HepG2 (cell line): Measurements from ENCODE around the gene TOR4A. TPM values are rescaled to one million over a fixed set of nuclear protein-coding genes. Genes with fewer than 3 reads are reported as not detected.

Experiments used
- ARNTL ChIP-seq: sonication (generic); formaldehyde crosslinking; IDR thresholded peaks from 2 replicates; pipeline ENCODE4 v1.4.0; 2020; ENCODE audit warnings: mild to moderate bottlenecking, missing genetic modification reagents
- CCAR2 ChIP-seq: fragments of 200-400 bp; formaldehyde crosslinking; optimal IDR thresholded peaks from 2 replicates; pipeline ENCODE3; 2018; ENCODE audit warnings: low read depth, mild to moderate bottlenecking, low read length, moderate library complexity
- GLMP ChIP-seq: sonication (generic); formaldehyde crosslinking; IDR thresholded peaks from 2 replicates; pipeline ENCODE4 v1.9.0; 2021; ENCODE audit warnings: missing genetic modification reagents, mild to moderate bottlenecking, borderline replicate concordance
- HOXA5 ChIP-seq: sonication (generic); formaldehyde crosslinking; IDR thresholded peaks from 2 replicates; pipeline ENCODE4 v1.4.0; 2020; ENCODE audit warnings: missing genetic modification reagents
- IRF2 ChIP-seq: IDR thresholded peaks from 2 replicates; pipeline ENCODE4 v1.6.1; 2018; ENCODE audit warnings: missing genetic modification reagents, missing compliant biosample characterization
- KLF9 ChIP-seq: IDR thresholded peaks from 2 replicates; pipeline ENCODE4 v1.6.1; 2016; ENCODE audit warnings: low read depth
- RBFOX2 ChIP-seq: fragments of 200-400 bp; formaldehyde crosslinking; IDR thresholded peaks from 2 replicates; pipeline ENCODE4 v1.6.1; 2017; ENCODE audit warnings: low read depth, mild to moderate bottlenecking, low read length
- SRSF4 ChIP-seq: fragments of 200-400 bp; formaldehyde crosslinking; IDR thresholded peaks from one replicate; pipeline ENCODE4 v1.6.1; 2018; ENCODE audit warnings: mild to moderate bottlenecking, low read depth, low read length, moderate library complexity; ENCODE audit not compliant: poor library complexity, severe bottlenecking
- SUZ12 ChIP-seq: fragments of 150-350 bp; IDR thresholded peaks from 2 replicates; pipeline ENCODE4 v1.6.1; 2014; ENCODE audit warnings: low read depth, low read length
- YY1 ChIP-seq: IDR thresholded peaks from 2 replicates; pipeline ENCODE4 v1.6.1; 2011; ENCODE audit warnings: low read length, low read depth, moderate library complexity, mild to moderate bottlenecking; ENCODE audit not compliant: insufficient read depth, insufficient replicate concordance
- ZNF101 ChIP-seq: sonication (generic); formaldehyde crosslinking; IDR thresholded peaks from 2 replicates; pipeline ENCODE4 v1.4.0; 2020; ENCODE audit warnings: mild to moderate bottlenecking, low read depth, missing genetic modification reagents, borderline replicate concordance
- ZNF124 ChIP-seq: sonication (generic); formaldehyde crosslinking; IDR thresholded peaks from 2 replicates; pipeline ENCODE4 v1.4.0; 2020; ENCODE audit warnings: missing genetic modification reagents
- ZNF180 ChIP-seq: sonication (generic); formaldehyde crosslinking; IDR thresholded peaks from 2 replicates; pipeline ENCODE4 v1.4.0; 2020; ENCODE audit warnings: low read depth, missing genetic modification reagents, borderline replicate concordance
- ZNF354B ChIP-seq: sonication (generic); formaldehyde crosslinking; IDR thresholded peaks from 2 replicates; pipeline ENCODE4 v1.8.0; 2022; ENCODE audit warnings: mild to moderate bottlenecking, missing genetic modification reagents
- ZNF550 ChIP-seq: sonication (generic); formaldehyde crosslinking; IDR thresholded peaks from 2 replicates; pipeline ENCODE4 v1.4.0; 2020; ENCODE audit warnings: mild to moderate bottlenecking, missing genetic modification reagents, borderline replicate concordance
- ZNF570 ChIP-seq: sonication (generic); formaldehyde crosslinking; IDR thresholded peaks from 2 replicates; pipeline ENCODE4 v1.4.0; 2020; ENCODE audit warnings: mild to moderate bottlenecking, missing genetic modification reagents, borderline replicate concordance
- ZNF839 ChIP-seq: sonication (generic); formaldehyde crosslinking; IDR thresholded peaks from 2 replicates; pipeline ENCODE4 v1.4.0; 2020; ENCODE audit warnings: missing genetic modification reagents, mild to moderate bottlenecking, borderline replicate concordance
- polyA plus RNA-seq, 8 experiments: library from polyadenylated mRNA; depleted of rRNA in 3 of 8; stranded (reverse) in 7 of 8; unstranded in 1 of 8; fragments of >200 nt; fragmentation: Illumina TruSeq in 4 of 8; extraction: Trizol in 4 of 8; gene quantifications; 2 replicates each; pipeline versions ENCODE4 v1.2.1 to v1.2.3, GENCODE V29; 2011 to 2016; ENCODE audit warnings: low read depth in 4 of 8, missing spikeins in 1 of 8, mixed read lengths in 1 of 8; ENCODE audit not compliant: insufficient read depth in 1 of 8
- total RNA-seq, 5 experiments: library from RNA; depleted of rRNA; stranded (reverse); fragments of >200 nt; fragmentation: Illumina TruSeq; extraction: Trizol; gene quantifications; 2 replicates each; pipeline ENCODE4 v1.2.3, GENCODE V29; 2016; ENCODE audit warnings: low read depth in 1 of 5
- TF ChIP-seq, protein P1 (sequence below): sonication (generic); formaldehyde crosslinking; conservative IDR thresholded peaks from 2 replicates; pipeline ENCODE4 v1.8.0; 2022; ENCODE audit warnings: missing genetic modification reagents
- TF ChIP-seq, protein P2 (sequence below): sonication (generic); formaldehyde crosslinking; IDR thresholded peaks from 2 replicates; pipeline ENCODE4 v1.5.0; 2020; ENCODE audit warnings: mild to moderate bottlenecking, missing genetic modification reagents
- TF ChIP-seq, protein P3 (sequence below): sonication (generic); formaldehyde crosslinking; IDR thresholded peaks from 2 replicates; pipeline ENCODE4 v1.5.1; 2020; ENCODE audit warnings: mild to moderate bottlenecking, missing genetic modification reagents, moderate library complexity

The TOR4A gene
- total and polyA plus RNA-seq, 2 of the 13 experiments (the other 11 are each of a cell fraction or from before 2014, with no cell fraction given): 11.1 to 14.2 TPM

DNA sequence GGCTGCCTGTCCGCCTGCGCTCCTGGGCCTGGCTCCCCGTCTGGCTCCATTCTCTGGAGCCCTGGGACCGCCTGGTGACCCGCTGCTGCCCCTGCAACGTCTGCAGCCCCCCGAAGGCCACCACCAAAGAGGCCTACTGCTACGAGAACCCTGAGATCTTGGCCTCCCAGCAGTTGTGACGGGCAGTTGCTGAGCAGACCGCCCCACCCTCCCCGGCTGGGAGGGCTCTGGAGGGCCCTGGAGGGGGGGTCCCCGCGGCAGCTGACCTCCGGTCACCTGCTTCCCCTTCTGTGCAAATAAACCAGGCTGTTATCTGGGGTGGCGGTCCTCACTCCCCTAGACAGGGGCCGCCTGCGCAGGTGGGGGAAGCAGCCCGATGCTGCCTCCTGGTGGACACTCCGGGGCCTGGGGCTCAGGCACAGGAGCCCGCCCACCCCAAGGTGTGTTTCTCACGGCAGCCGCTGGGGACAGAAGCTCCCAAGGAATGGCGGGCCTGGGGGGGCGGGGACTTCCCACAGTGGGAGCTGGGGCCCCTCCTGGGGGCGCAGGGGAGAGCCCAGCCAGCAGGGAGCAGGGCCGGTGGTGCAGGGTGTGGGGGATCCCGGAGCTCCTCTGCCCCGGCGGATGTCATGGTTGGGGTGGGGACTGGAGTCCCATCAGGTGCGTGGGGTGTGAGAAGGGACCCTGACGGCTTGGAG is 41.1 kb upstream of the TOR4A start (continued):
- TF ChIP-seq, protein P1, sequence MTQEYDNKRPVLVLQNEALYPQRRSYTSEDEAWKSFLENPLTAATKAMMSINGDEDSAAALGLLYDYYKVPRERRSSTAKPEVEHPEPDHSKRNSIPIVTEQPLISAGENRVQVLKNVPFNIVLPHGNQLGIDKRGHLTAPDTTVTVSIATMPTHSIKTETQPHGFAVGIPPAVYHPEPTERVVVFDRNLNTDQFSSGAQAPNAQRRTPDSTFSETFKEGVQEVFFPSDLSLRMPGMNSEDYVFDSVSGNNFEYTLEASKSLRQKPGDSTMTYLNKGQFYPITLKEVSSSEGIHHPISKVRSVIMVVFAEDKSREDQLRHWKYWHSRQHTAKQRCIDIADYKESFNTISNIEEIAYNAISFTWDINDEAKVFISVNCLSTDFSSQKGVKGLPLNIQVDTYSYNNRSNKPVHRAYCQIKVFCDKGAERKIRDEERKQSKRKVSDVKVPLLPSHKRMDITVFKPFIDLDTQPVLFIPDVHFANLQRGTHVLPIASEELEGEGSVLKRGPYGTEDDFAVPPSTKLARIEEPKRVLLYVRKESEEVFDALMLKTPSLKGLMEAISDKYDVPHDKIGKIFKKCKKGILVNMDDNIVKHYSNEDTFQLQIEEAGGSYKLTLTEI (CRISPR knock-in tag): no peak
- TF ChIP-seq ZNF124 (CRISPR knock-in tag) (no peak; the same call in 1 of the 2 replicates), CCAR2 (peak; percentile 55), HOXA5 (CRISPR knock-in tag) (peak; percentile 77; the same call in 1 of the 2 replicates), GLMP (CRISPR knock-in tag) (no peak), SRSF4 (no peak), ZNF180 (CRISPR knock-in tag) (no peak), ZNF570 (CRISPR knock-in tag) (no peak), ZNF839 (CRISPR knock-in tag) (peak; percentile 22; the same call in 1 of the 2 replicates), KLF9 (CRISPR knock-in tag) (no peak; the same call in 1 of the 2 replicates), RBFOX2 (peak; percentile 64; the same call in 1 of the 2 replicates), IRF2 (peak; percentile 86), ARNTL (peak; percentile 73; the same call in 1 of the 2 replicates), ZNF101 (CRISPR knock-in tag) (no peak), YY1 (peak; percentile 89), ZNF550 (CRISPR knock-in tag) (no peak), SUZ12 (no peak), ZNF354B (CRISPR knock-in tag) (no peak)
- TF ChIP-seq, protein P2, sequence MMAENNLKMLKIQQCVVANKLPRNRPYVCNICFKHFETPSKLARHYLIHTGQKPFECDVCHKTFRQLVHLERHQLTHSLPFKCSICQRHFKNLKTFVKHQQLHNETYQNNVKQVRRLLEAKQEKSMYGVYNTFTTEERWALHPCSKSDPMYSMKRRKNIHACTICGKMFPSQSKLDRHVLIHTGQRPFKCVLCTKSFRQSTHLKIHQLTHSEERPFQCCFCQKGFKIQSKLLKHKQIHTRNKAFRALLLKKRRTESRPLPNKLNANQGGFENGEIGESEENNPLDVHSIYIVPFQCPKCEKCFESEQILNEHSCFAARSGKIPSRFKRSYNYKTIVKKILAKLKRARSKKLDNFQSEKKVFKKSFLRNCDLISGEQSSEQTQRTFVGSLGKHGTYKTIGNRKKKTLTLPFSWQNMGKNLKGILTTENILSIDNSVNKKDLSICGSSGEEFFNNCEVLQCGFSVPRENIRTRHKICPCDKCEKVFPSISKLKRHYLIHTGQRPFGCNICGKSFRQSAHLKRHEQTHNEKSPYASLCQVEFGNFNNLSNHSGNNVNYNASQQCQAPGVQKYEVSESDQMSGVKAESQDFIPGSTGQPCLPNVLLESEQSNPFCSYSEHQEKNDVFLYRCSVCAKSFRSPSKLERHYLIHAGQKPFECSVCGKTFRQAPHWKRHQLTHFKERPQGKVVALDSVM (CRISPR knock-in tag): peak; percentile 57
- TF ChIP-seq, protein P3, sequence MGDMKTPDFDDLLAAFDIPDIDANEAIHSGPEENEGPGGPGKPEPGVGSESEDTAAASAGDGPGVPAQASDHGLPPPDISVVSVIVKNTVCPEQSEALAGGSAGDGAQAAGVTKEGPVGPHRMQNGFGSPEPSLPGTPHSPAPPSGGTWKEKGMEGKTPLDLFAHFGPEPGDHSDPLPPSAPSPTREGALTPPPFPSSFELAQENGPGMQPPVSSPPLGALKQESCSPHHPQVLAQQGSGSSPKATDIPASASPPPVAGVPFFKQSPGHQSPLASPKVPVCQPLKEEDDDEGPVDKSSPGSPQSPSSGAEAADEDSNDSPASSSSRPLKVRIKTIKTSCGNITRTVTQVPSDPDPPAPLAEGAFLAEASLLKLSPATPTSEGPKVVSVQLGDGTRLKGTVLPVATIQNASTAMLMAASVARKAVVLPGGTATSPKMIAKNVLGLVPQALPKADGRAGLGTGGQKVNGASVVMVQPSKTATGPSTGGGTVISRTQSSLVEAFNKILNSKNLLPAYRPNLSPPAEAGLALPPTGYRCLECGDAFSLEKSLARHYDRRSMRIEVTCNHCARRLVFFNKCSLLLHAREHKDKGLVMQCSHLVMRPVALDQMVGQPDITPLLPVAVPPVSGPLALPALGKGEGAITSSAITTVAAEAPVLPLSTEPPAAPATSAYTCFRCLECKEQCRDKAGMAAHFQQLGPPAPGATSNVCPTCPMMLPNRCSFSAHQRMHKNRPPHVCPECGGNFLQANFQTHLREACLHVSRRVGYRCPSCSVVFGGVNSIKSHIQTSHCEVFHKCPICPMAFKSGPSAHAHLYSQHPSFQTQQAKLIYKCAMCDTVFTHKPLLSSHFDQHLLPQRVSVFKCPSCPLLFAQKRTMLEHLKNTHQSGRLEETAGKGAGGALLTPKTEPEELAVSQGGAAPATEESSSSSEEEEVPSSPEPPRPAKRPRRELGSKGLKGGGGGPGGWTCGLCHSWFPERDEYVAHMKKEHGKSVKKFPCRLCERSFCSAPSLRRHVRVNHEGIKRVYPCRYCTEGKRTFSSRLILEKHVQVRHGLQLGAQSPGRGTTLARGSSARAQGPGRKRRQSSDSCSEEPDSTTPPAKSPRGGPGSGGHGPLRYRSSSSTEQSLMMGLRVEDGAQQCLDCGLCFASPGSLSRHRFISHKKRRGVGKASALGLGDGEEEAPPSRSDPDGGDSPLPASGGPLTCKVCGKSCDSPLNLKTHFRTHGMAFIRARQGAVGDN: peak; percentile 61
